ENCODE data around the gene CLEC2L.

The CLEC2L gene

GRCh38 chr7:139562961-139563565 lies 39.6 kb downstream of the CLEC2L start:
- no peak overlapping the region for H2AFZ ChIP-seq (ENCODE audit: low read depth)
- H3K4me3 ChIP-seq (IDR thresholded peaks at IDR 0.05; ENCODE audit: insufficient read depth, low read depth, low read length): no peak overlapping the region
- H3K36me3 ChIP-seq (ENCODE audit: insufficient read depth): no peaks in the 10 kb centered on the region
- H4K20me1 ChIP-seq (ENCODE audit: insufficient read depth): no peaks in the 10 kb centered on the region
- H3K79me2 ChIP-seq (ENCODE audit: insufficient read depth, low read depth): no peaks in the 10 kb centered on the region
- H3K27me3 ChIP-seq (ENCODE audit: insufficient read depth, low read depth): no peaks in the 10 kb centered on the region
- TF ChIP-seq, protein P1, sequence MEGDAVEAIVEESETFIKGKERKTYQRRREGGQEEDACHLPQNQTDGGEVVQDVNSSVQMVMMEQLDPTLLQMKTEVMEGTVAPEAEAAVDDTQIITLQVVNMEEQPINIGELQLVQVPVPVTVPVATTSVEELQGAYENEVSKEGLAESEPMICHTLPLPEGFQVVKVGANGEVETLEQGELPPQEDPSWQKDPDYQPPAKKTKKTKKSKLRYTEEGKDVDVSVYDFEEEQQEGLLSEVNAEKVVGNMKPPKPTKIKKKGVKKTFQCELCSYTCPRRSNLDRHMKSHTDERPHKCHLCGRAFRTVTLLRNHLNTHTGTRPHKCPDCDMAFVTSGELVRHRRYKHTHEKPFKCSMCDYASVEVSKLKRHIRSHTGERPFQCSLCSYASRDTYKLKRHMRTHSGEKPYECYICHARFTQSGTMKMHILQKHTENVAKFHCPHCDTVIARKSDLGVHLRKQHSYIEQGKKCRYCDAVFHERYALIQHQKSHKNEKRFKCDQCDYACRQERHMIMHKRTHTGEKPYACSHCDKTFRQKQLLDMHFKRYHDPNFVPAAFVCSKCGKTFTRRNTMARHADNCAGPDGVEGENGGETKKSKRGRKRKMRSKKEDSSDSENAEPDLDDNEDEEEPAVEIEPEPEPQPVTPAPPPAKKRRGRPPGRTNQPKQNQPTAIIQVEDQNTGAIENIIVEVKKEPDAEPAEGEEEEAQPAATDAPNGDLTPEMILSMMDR (conservative IDR thresholded peaks at IDR 0.05; ENCODE audit: low read depth, low read length): no peak
- H3K4me2 ChIP-seq: no peak overlapping the region
- no peak overlapping the region for H3K27ac ChIP-seq
- no peak overlapping the region for H3K9ac ChIP-seq
- H3K4me1 ChIP-seq (ENCODE audit: low read depth, poor library complexity, severe bottlenecking): no peaks in the 10 kb centered on the region

DNA sequence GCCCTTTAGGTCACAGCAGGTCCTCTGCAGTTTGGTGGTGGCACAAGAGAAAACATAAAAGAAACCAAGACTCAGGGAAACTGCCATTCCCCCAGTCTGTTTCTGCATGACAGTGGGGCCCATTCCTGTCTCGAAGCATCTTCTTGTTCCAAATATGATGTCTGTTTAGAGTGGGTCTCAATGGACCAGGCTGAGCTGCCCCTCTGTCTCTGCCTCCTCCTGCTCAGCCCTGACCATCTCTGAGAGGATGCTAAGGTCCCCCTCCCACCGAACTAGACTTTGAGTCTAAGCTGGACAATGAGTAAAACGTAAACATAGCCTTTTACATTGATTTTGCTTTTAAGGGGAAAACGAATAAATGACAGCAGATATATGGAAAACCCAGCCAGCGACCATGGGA lies 40.4 kb downstream of the CLEC2L start:
- H3K4me1 ChIP-seq (ENCODE audit: low read depth, poor library complexity, severe bottlenecking): no peaks in the 10 kb centered on the region
- no peak overlapping the region for H3K9ac ChIP-seq
- TF ChIP-seq, protein P1 (conservative IDR thresholded peaks at IDR 0.05; ENCODE audit: low read depth, low read length): no peak
- H3K27ac ChIP-seq: no peak overlapping the region
- H3K27me3 ChIP-seq (ENCODE audit: insufficient read depth, low read depth): no peaks in the 10 kb centered on the region
- H3K79me2 ChIP-seq (ENCODE audit: insufficient read depth, low read depth): no peaks in the 10 kb centered on the region
- no peak overlapping the region for H3K4me2 ChIP-seq
- H3K4me3 ChIP-seq (IDR thresholded peaks at IDR 0.05; ENCODE audit: insufficient read depth, low read depth, low read length): no peak overlapping the region
- H2AFZ ChIP-seq (ENCODE audit: low read depth): no peak overlapping the region
- H4K20me1 ChIP-seq (ENCODE audit: insufficient read depth): no peaks in the 10 kb centered on the region
- H3K36me3 ChIP-seq (ENCODE audit: insufficient read depth): no peaks in the 10 kb centered on the region

DNA sequence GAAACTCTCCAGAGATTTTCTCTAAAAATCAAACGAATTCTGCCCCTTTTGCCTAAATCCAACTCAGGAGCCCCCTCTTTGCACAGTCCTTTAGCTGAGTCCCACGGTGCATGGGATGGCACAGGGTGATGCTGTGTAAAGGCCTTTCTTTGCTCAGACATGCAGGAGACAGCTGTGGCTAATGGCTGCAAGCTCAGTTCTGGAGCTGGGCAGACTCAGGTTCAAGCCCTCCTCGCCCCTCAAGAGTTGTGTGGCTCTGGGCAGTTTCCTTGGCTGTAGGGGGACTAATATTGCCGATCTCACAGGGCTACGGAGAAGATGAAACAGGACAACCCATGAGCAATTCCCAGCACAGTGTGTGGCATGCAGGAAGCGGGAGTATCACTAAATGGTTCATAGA lies 42.6 kb downstream of the CLEC2L start:
- Histone ChIP-seq H3K27me3 (ENCODE audit: insufficient read depth, low read depth) (no peaks in the 10 kb centered on the region), H2AFZ (ENCODE audit: low read depth) (no peak overlapping the region), H3K4me1 (ENCODE audit: low read depth, poor library complexity, severe bottlenecking) (no peaks in the 10 kb centered on the region), H3K4me3 (IDR thresholded peaks at IDR 0.05; ENCODE audit: insufficient read depth, low read depth, low read length) (no peak overlapping the region), H3K9ac (no peak overlapping the region), H3K79me2 (ENCODE audit: insufficient read depth, low read depth) (no peaks in the 10 kb centered on the region), H3K27ac (no peak overlapping the region), H4K20me1 (ENCODE audit: insufficient read depth) (no peaks in the 10 kb centered on the region), H3K4me2 (no peak overlapping the region), H3K36me3 (ENCODE audit: insufficient read depth) (no peaks in the 10 kb centered on the region)
- TF ChIP-seq, protein P1 (conservative IDR thresholded peaks at IDR 0.05; ENCODE audit: low read depth, low read length): no peak

DNA sequence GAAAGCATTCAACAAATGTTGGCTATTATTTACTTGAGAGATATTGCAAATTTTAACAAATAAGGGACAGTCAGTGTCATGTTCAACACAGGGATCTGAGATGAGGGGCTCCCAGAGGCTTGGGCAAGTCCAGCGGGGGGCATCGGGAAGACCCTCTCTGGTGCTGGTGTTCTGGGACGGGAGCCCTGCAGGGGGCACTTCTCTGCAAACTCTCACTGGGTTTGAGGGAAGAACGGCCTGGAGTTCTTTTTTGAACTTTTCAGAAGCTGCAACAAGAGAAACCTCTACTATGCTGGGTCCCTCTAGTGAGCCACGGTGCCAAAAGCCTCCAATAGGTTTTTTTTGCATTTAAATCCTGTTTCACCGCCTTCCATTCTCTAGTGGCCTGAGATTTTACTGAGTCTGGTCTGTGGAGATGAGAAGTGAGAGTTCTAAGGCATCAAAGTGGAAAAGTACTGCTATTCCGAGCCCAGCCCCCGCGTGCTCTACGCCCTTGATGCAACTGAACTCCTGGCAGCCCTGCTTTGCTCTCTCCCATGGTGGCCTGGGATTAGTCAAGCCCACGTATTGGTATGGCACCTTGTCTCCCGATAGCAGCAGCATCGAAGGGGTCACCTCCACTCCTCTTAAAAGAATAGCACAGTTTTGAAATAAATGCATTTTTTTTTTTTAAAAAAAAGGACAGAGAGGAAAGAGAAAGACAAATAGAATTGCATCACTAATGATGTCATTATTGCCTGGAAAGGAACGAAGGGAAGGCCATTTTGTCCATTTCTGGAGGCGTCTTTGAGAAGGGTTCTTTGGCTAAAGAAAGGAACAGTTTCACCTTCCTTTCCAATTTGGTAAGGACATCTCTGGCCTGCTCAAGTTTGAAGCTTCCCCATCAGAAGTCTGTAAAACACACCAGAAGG lies 43.5 kb downstream of the CLEC2L start:
- Histone ChIP-seq H3K9ac (no peak overlapping the region), H3K79me2 (ENCODE audit: insufficient read depth, low read depth) (no peaks in the 10 kb centered on the region), H3K27ac (no peak overlapping the region), H4K20me1 (ENCODE audit: insufficient read depth) (no peaks in the 10 kb centered on the region), H3K36me3 (ENCODE audit: insufficient read depth) (no peaks in the 10 kb centered on the region), H3K27me3 (ENCODE audit: insufficient read depth, low read depth) (no peaks in the 10 kb centered on the region), H3K4me2 (no peak overlapping the region), H3K4me3 (IDR thresholded peaks at IDR 0.05; ENCODE audit: insufficient read depth, low read depth, low read length) (no peak overlapping the region), H2AFZ (ENCODE audit: low read depth) (no peak overlapping the region), H3K4me1 (ENCODE audit: low read depth, poor library complexity, severe bottlenecking) (no peaks in the 10 kb centered on the region)
- TF ChIP-seq, protein P1 (conservative IDR thresholded peaks at IDR 0.05; ENCODE audit: low read depth, low read length): no peak

All from KMS-11 (cell line).